Measurements from ENCODE around the gene CTAGE1.

The CTAGE1 gene

DNA sequence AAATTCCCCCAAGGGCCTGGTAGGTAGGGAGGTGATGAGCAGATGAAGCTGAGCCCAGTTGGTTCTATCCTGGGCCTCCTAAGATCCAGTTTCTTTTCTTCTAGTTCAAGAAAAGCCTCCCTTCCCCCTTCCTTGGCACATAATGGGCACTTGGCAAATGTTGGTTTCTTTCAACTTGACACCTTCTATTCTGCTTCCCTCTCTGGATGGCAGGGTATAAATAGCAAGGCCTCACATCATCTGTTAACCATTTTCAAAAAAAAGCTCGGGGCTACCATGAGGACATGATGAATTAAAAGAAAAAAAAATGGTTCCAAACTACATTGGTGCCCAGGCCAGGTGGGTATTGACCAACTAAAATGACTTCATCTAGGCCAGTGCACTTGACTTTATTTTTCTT is 29.9 kb downstream of the CTAGE1 start:
- no peak for DNase-seq

DNA sequence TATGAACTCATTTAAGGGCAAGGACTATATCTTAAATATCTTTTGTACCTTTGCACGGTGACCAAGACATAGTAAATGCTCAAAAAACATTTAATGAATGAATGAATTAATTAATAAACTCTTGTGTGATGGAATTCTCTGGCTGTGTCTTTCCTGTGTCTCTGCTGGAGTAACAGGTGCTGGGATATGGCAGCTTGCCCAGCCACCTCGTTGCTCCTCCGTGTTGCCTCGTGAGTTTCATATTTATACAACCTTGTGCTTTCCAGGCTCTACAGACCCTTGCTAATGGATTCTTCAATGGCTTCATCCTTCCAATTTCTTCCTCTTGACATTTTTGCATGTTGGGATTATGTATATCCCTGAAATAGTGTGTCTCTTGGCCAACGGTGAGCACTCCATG is 30.4 kb downstream of the CTAGE1 start:
- no peak for DNase-seq

DNA sequence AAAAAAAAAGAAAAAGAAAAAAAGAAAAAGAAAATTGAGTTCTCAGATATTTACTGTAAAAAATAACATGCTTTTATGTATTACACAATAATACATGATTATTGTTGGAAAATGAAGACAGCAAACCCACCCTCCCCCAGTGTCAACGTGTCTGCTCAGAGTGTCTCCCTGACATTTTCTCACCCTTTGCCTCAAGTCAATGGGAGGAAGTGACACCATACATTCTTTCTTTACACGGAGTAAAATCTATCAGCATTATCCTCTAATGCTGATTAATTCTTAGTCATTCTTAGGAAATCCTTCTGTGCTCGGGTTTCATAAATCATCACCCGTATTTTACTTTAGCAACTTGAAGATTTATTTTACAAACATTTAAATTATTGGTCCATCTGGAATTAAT is 32.0 kb downstream of the CTAGE1 start:
- no peak for DNase-seq

DNA sequence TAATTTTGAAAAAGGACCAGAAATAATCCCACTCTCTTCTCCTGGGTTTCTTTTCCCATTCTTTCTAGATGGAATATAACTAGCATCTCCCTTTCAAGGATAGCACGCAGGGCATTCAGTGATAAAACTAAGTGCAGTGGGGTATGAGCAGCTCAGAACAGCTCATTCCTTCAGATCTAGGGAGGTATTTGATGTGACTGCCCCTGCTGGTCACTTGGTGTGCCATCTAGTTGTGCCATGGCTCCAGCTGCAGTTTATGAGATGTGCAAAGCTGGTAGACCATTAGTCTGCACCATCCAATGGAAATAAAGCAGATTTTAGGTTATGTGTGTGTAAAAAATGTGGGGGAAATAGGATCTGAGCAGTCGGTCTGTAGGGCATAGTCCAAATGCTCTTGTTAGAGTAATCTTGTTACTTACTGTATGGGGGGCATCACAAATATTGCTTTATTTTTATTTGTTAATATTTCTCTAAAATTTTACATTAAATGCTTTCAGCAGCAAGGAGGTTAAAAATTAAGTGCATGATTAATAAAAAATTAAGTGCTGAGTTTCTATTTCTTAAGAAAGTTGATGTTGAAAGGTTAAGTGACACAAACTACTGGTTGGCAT is 38.9 kb downstream of the CTAGE1 start:
- no peak for DNase-seq

DNA sequence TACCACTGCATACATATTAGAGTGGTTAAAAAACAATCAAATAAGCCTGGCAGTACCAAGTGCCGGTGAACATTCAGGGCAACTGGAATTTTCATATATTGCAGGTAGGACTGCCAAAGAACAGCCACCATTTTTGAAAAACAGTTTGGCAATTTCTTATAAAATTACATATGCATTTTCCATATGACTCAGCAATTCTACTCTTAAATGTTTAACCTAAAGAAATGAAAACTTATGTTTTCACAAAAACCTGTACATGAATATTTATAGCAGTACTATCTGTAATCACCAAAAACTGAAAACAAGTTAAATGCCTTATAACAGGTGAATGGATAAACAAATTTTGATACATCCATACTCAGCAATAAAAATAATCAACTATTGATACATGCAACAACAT is 39.9 kb downstream of the CTAGE1 start:
- no peak for DNase-seq

DNA sequence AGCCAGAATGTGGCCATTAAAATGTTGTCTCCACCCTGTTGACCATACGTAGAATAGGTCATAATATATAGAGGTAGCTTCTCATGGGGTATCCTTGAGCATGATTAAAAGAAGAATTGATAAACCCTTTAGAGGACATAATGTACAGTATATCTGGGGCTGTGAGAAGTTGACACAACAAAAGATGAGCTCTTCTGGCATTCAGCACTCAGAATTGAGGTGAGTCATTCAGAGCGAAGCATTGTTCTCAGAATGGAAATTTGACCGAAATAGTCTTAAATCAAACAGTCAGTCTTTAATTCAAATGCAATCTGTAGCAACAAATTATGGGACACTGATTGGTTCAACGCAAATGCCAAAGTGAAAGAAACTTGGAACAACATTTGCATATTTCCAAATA is 47.3 kb downstream of the CTAGE1 start:
- no peak for DNase-seq

DNA sequence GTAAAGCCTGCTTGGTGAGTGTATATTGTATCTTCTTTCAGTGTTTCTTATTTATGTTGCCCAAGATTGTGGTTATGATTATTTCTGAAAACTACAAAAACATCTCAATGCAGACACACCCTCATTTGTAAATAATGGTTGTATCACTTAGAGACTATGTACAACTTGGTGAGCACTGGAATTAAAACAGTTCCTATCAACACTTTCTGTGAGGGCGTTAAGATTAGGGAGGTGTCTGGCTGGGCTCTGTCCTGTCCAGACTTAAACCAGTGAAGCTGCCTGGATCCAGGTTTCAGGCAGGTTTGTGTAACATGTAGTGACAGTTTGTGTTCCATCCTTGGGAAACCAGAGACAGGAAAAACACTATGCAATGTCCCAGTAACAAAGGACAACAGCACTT is 49.7 kb downstream of the CTAGE1 start:
- no peak for DNase-seq

DNA sequence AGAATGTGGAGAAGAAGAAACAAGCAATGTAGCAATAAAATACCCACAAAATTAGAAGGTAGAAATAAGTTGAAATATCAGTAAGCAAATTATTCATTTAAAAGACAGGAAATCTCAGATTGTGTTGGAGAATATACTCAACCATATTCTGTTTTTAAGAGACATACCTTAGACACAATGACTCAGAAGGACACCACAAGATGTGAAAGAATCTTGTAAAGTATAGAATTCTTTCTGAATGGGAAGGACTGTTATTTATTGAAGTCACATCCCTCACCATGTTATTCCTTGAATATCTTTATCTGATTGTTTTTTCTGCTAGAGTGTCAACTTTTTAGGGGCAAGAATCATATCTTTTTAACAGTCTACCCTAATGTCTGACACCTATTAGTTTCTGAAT is 50.4 kb downstream of the CTAGE1 start:
- DNase-seq, result no peak

DNA sequence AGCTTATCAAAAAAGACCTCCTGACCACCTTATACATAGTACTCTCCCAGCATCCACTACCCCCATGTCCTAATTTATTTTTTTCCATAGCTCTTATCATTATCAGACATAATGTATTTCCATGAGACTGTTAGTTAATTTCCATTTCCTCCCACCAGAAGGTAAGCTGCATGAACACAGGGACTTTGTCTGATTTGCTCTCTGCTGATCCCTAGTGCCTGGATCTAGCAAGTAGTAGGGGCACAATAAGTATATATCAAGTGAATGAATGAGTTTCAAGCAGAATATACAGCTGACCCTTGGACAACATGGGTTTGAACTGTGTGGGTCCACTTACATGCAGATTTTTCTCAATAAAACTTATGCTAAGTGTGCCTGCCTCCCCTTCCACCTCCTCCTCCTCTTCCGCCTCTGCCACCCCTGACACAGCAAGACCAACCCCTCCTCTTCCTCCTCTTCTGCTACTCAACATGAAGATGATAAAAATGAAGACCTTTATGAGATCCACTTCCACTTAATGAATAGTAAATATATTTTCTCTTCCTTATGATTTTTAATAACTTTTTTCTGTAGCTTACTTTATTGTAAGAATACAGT is 53.8 kb downstream of the CTAGE1 start:
- no peak for DNase-seq
